Erythroblast (primary cell): ENCODE results near the gene ITGA11.

Experiments
- GATA1 ChIP-seq: IDR thresholded peaks from 2 replicates; pipeline ENCODE4 v1.6.1; 2011; ENCODE audit warnings: low read depth, mild to moderate bottlenecking, control low read depth, low read length, moderate library complexity
- POLR2A ChIP-seq: IDR thresholded peaks from 2 replicates; pipeline ENCODE4 v1.6.1; 2011; ENCODE audit warnings: mild to moderate bottlenecking, low read length

- TF ChIP-seq POLR2A: no peak
- no peak for TF ChIP-seq GATA1
These were observed 148.6 kb downstream of the ITGA11 start for GRCh38 chr15:68283401-68283800.
